IMR-90 (cell line): ENCODE measurements around the gene ERP29. TPM values are rescaled to one million over a fixed set of nuclear protein-coding genes. Genes with fewer than 3 reads are reported as not detected.
"Not testable (repeated sequence)": the region's sequence is repeated elsewhere in the genome, so short reads cannot be mapped to it uniquely, and the experiment has no call there.

Source experiments
- ATAC-seq: fragments of 200-7000 bp; cut with Tn5 transposase; 2 replicates; pipeline ENCODE4 v1.9.1; 2020; ENCODE audit warnings: low read depth, mild to moderate bottlenecking, moderate library complexity
- BruUV-seq: library from RNA; stranded (reverse); fragments of 400-500 nt; replicated peaks from 2 replicates; lab custom pipeline; 2021; lab: Mats Ljungman, UMichigan
- CTCF ChIA-PET: fragments of 300-600 bp; formaldehyde crosslinking; extraction: SDS; loops from one replicate; lab custom pipeline; 2021; ENCODE audit warnings: antibody characterized with exemption; lab: Yijun Ruan, JAX
- POLR2A ChIA-PET: fragments of 300-600 bp; sonication (Branson Sonifier 250); formaldehyde crosslinking; loops from one replicate; lab custom pipeline; 2022; ENCODE audit warnings: antibody characterized with exemption; ENCODE audit not compliant: unreplicated experiment; lab: Charles Lee
- DNase-seq: peaks from one replicate; pipeline ENCODE4 v3.0.0; 2013
- H2AFZ ChIP-seq: replicated peaks from 2 replicates; pipeline ENCODE3; 2013; ENCODE audit warnings: low read length, mild to moderate bottlenecking; ENCODE audit not compliant: poor library complexity
- H2AK5ac ChIP-seq: 2 replicates; pipeline ENCODE4 v1.6.1; 2013; ENCODE audit warnings: low read depth, low read length, inconsistent platforms
- H2AK9ac ChIP-seq: replicated peaks from 2 replicates; pipeline ENCODE3; 2013; ENCODE audit warnings: mild to moderate bottlenecking, low read depth, low read length, moderate library complexity; ENCODE audit not compliant: poor library complexity
- H2BK120ac ChIP-seq: 2 replicates; pipeline ENCODE4 v1.6.1; 2013; ENCODE audit warnings: low read depth, low read length, inconsistent platforms
- H2BK15ac ChIP-seq: 3 replicates; pipeline ENCODE4 v1.6.1; 2013; ENCODE audit warnings: low read depth, low read length, inconsistent platforms
- H2BK20ac ChIP-seq: 2 replicates; pipeline ENCODE4 v1.6.1; 2013; ENCODE audit warnings: low read depth, mild to moderate bottlenecking, inconsistent platforms, low read length, moderate library complexity
- H2BK5ac ChIP-seq: 2 replicates; pipeline ENCODE4 v1.6.1; 2013; ENCODE audit warnings: mild to moderate bottlenecking, low read depth, low read length, inconsistent platforms; ENCODE audit not compliant: poor library complexity, severe bottlenecking
- H3K14ac ChIP-seq: replicated peaks from 2 replicates; pipeline ENCODE4 v1.6.1; 2013; ENCODE audit warnings: low read depth, low read length, inconsistent platforms
- H3K18ac ChIP-seq: 2 replicates; pipeline ENCODE4 v1.6.1; 2013; ENCODE audit warnings: low read depth, low read length, control low read depth
- H3K23ac ChIP-seq: 2 replicates; pipeline ENCODE4 v1.6.1; 2013; ENCODE audit warnings: low read depth, low read length, inconsistent platforms
- H3K27ac ChIP-seq: 2 replicates; pipeline ENCODE4 v1.5.1; 2013; ENCODE audit warnings: mild to moderate bottlenecking, control low read depth, low read length; ENCODE audit not compliant: insufficient read depth
- H3K27me3 ChIP-seq: 2 replicates; pipeline ENCODE4 v1.6.1; 2013; ENCODE audit warnings: low read length; ENCODE audit not compliant: control insufficient read depth, insufficient read depth
- H3K36me3 ChIP-seq: 2 replicates; pipeline ENCODE4 v1.6.1; 2013; ENCODE audit warnings: low read length, mixed read lengths; ENCODE audit not compliant: control insufficient read depth, insufficient read depth
- H3K4ac ChIP-seq: 2 replicates; pipeline ENCODE4 v1.6.1; 2013; ENCODE audit warnings: low read depth, low read length, inconsistent platforms
- H3K4me1 ChIP-seq: 2 replicates; pipeline ENCODE4 v1.6.1; 2013; ENCODE audit warnings: low read length, mixed read lengths; ENCODE audit not compliant: control insufficient read depth, insufficient read depth
- H3K4me2 ChIP-seq: 2 replicates; pipeline ENCODE4 v1.6.1; 2013; ENCODE audit warnings: low read depth, mild to moderate bottlenecking, control low read depth, low read length, moderate library complexity
- H3K4me3 ChIP-seq: 2 replicates; pipeline ENCODE4 v1.5.1; 2013; ENCODE audit warnings: low read depth, mild to moderate bottlenecking, control low read depth, low read length, moderate library complexity; ENCODE audit not compliant: insufficient read depth
- H3K56ac ChIP-seq: 2 replicates; pipeline ENCODE4 v1.6.1; 2013; ENCODE audit warnings: low read length, inconsistent platforms; ENCODE audit not compliant: insufficient read depth; ENCODE audit errors: extremely low read depth
- H3K79me1 ChIP-seq, 2 experiments: 2 replicates each; pipeline ENCODE4 v1.6.1; 2013; ENCODE audit warnings: low read length in 2 of 2, inconsistent platforms in 1 of 2, low read depth in 1 of 2
- H3K9ac ChIP-seq: 2 replicates; pipeline ENCODE4 v1.6.1; 2013; ENCODE audit warnings: low read depth, low read length, control low read depth
- H3K9me1 ChIP-seq: 2 replicates; pipeline ENCODE4 v1.6.1; 2013; ENCODE audit warnings: low read length, inconsistent platforms; ENCODE audit not compliant: insufficient read depth
- H3K9me3 ChIP-seq: 2 replicates; pipeline ENCODE4 v1.6.1; 2013; ENCODE audit warnings: low read length; ENCODE audit not compliant: control insufficient read depth, insufficient read depth
- H4K20me1 ChIP-seq: 2 replicates; pipeline ENCODE4 v1.6.1; 2013; ENCODE audit warnings: low read length, inconsistent platforms; ENCODE audit not compliant: insufficient read depth
- H4K5ac ChIP-seq: 2 replicates; pipeline ENCODE4 v1.6.1; 2013; ENCODE audit warnings: mild to moderate bottlenecking, low read depth, low read length, control low read depth
- H4K8ac ChIP-seq, 2 experiments: 2 replicates each; pipeline ENCODE4 v1.6.1; 2013; ENCODE audit warnings: low read depth in 2 of 2, low read length in 2 of 2, control low read depth in 1 of 2, inconsistent platforms in 1 of 2
- H4K91ac ChIP-seq: 2 replicates; pipeline ENCODE4 v1.6.1; 2013; ENCODE audit warnings: low read depth, low read length, inconsistent platforms; ENCODE audit not compliant: insufficient read depth
- MAFK ChIP-seq: IDR thresholded peaks from 2 replicates; pipeline ENCODE4 v1.6.1; 2012; ENCODE audit warnings: low read depth, low read length, improper control_type of control experiment
- WGBS, 2 experiments: methylation state at CpG; one replicate each; pipeline versions ENCODE4 v1.1.5 to v1.1.7; 2013; ENCODE audit warnings: missing lambda C conversion rate in 2 of 2; ENCODE audit not compliant: insufficient read length in 1 of 2; ENCODE audit errors: extremely low coverage in 2 of 2; 5-methylcytosine and 5-hydroxymethylcytosine counted together
- dilution Hi-C: fragments of 300-500 bp; cut with HindIII; formaldehyde crosslinking; loops from one replicate; pipeline ENCODE4 v1.14.3; 2018; ENCODE audit warnings: low sequenced_read_pairs; ENCODE audit not compliant: unreplicated experiment
- in situ Hi-C: fragments of 300-500 bp; cut with MboI; formaldehyde crosslinking; loops from 3 replicates; pipeline ENCODE4 v1.14.3; 2019; ENCODE audit warnings: low sequenced_read_pairs, inconsistent platforms, mixed read lengths
- intact Hi-C: fragments of 100-400 bp; cut with micrococcal nuclease; formaldehyde crosslinking; loops from 2 replicates; pipeline ENCODE4 v1.10.0; 2022
- polyA plus RNA-seq, 3 experiments: library from polyadenylated mRNA; depleted of rRNA; stranded (reverse); fragments of >200 nt; gene quantifications; 2 replicates each; pipeline ENCODE4 v1.2.3, GENCODE V29; 2012; ENCODE audit warnings: low replicate concordance in 1 of 3
- total RNA-seq: library from RNA; depleted of rRNA; stranded (reverse); fragments of >200 nt; gene quantifications from 2 replicates; pipeline ENCODE4 v1.2.3, GENCODE V29; 2012

The ERP29 gene
- total and polyA plus RNA-seq, 2 of the 4 experiments (the other 2 are of a cell fraction), result 30.3 to 98.8 TPM

DNA sequence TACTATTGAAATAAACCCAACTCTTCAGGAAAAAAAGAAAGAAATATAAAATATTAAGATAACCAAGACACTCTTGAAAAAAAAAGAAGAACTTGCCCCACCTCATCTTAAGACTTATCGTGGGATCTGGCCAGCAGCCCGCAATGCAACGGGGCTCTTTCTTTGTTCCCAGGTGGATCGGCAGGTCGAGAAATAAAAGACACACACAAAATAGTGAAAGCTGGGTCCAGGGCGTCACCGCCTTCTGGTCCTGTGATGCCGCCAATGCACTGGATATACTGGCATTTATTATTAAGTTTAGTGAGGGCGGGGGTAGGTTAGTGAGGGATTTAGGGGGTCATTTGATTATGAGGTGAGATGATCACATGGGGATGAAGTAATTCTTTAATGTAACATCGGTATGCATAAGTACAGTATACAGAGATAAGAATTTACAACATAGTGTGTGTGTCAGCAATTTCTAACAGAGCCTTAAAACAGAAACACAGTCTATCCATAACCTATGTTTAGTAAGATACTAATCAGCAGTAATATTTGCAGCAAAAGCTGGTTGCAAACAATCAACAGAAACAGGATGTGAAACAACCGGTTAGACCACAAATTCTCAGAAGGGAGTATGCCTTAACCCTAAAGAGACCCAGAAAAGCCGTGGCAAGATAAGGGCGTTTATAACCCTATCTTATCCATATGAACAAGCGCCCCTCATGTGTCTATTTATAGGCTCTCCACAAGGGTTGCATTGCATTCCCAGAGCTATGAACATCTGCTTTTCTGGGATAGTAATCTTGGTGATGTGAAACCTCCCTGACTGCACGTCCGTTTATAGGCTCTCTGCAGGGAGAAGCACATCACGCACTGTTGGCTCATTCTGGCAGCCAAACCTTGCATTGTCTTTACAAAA lies 18.8 kb upstream of the ERP29 start:
- H3K9ac ChIP-seq, H3K27ac ChIP-seq, dilution Hi-C loops, H2BK5ac ChIP-seq, H3K4me1 ChIP-seq, H3K4me3 ChIP-seq, H3K27me3 ChIP-seq, H3K9me3 ChIP-seq, POLR2A ChIA-PET, BruUV-seq, H4K20me1 ChIP-seq, H3K9me1 ChIP-seq, H3K56ac ChIP-seq, H3K14ac ChIP-seq, H2AK9ac ChIP-seq, H4K5ac ChIP-seq, H2BK15ac ChIP-seq, H3K36me3 ChIP-seq, ATAC-seq, H3K4ac ChIP-seq, intact Hi-C loops, in situ Hi-C loops, DNase-seq, H3K23ac ChIP-seq, H3K18ac ChIP-seq, H3K79me1 ChIP-seq, H2AFZ ChIP-seq, H4K8ac ChIP-seq, H4K91ac ChIP-seq, H2AK5ac ChIP-seq, H2BK120ac ChIP-seq, CTCF ChIA-PET, H3K4me2 ChIP-seq, H2BK20ac ChIP-seq: not testable (repeated sequence)
- 83% methylated on average over 2 of the region's 17 CpGs; no CpG with 5 or more reads in 1 of the 2 experiments for WGBS, 2 experiments
- peak; percentile 70 for TF ChIP-seq MAFK
